H9 (cell line): ENCODE results near the gene FAM47A. TPM values are rescaled to one million over a fixed set of nuclear protein-coding genes. Genes with fewer than 3 reads are reported as not detected.

Experiments used
- DNase-seq: peaks from one replicate; pipeline ENCODE4 v3.0.0-alpha.2; 2017
- H2AFZ ChIP-seq: one replicate; pipeline ENCODE4 v1.6.1; 2013; ENCODE audit warnings: mild to moderate bottlenecking, low read length, control low read depth, moderate library complexity
- H2AK5ac ChIP-seq: 2 replicates; pipeline ENCODE4 v1.6.1; 2013; ENCODE audit warnings: low read length, control low read depth, mixed read lengths; ENCODE audit not compliant: insufficient read length
- H2BK120ac ChIP-seq: one replicate; pipeline ENCODE4 v1.6.1; 2013; ENCODE audit warnings: low read depth, mild to moderate bottlenecking, low read length, control low read depth, inconsistent platforms; ENCODE audit not compliant: poor library complexity, severe bottlenecking
- H2BK12ac ChIP-seq: 2 replicates; pipeline ENCODE4 v1.6.1; 2013; ENCODE audit warnings: low read length, control low read depth, mixed read lengths, low read depth; ENCODE audit not compliant: insufficient read length
- H2BK15ac ChIP-seq: 2 replicates; pipeline ENCODE4 v1.6.1; 2013; ENCODE audit warnings: low read depth, low read length, control low read depth
- H2BK20ac ChIP-seq: one replicate; pipeline ENCODE4 v1.6.1; 2013; ENCODE audit warnings: low read depth, mild to moderate bottlenecking, low read length, control low read depth, inconsistent platforms; ENCODE audit not compliant: poor library complexity, severe bottlenecking
- H2BK5ac ChIP-seq: 2 replicates; pipeline ENCODE4 v1.6.1; 2013; ENCODE audit warnings: low read length, control low read depth, mixed read lengths; ENCODE audit not compliant: insufficient read length
- H3K14ac ChIP-seq: 2 replicates; pipeline ENCODE4 v1.6.1; 2013; ENCODE audit warnings: low read length, control low read depth; ENCODE audit not compliant: insufficient read depth
- H3K18ac ChIP-seq: 2 replicates; pipeline ENCODE4 v1.6.1; 2013; ENCODE audit warnings: low read depth, mild to moderate bottlenecking, mixed read lengths, low read length, control low read depth; ENCODE audit not compliant: insufficient read length
- H3K23ac ChIP-seq: 2 replicates; pipeline ENCODE4 v1.6.1; 2013; ENCODE audit warnings: low read length, control low read depth, mixed read lengths, low read depth; ENCODE audit not compliant: insufficient read length
- H3K23me2 ChIP-seq: 2 replicates; pipeline ENCODE4 v1.6.1; 2013; ENCODE audit warnings: low read depth, mild to moderate bottlenecking, mixed read lengths, low read length, control low read depth; ENCODE audit not compliant: insufficient read length, poor library complexity, severe bottlenecking
- H3K27ac ChIP-seq: 2 replicates; pipeline ENCODE4 v1.5.1; 2013; ENCODE audit warnings: low read length, control low read depth, mixed read lengths, low read depth; ENCODE audit not compliant: insufficient read length
- H3K27me3 ChIP-seq: 2 replicates; pipeline ENCODE4 v1.6.1; 2013; ENCODE audit warnings: low read length, control low read depth, inconsistent platforms; ENCODE audit not compliant: insufficient read depth
- H3K4ac ChIP-seq: 2 replicates; pipeline ENCODE4 v1.6.1; 2013; ENCODE audit warnings: low read depth, mild to moderate bottlenecking, control low read depth, inconsistent platforms, low read length, moderate library complexity
- H3K4me1 ChIP-seq: 2 replicates; pipeline ENCODE4 v1.6.1; 2013; ENCODE audit warnings: low read length, control low read depth, inconsistent platforms; ENCODE audit not compliant: insufficient read depth
- H3K4me2 ChIP-seq: 2 replicates; pipeline ENCODE4 v1.6.1; 2013; ENCODE audit warnings: low read length, control low read depth, mixed read lengths; ENCODE audit not compliant: insufficient read length, insufficient read depth
- H3K56ac ChIP-seq: 2 replicates; pipeline ENCODE4 v1.6.1; 2013; ENCODE audit warnings: low read depth, mild to moderate bottlenecking, mixed read lengths, low read length, control low read depth; ENCODE audit not compliant: insufficient read length
- H3K79me1 ChIP-seq: 2 replicates; pipeline ENCODE4 v1.6.1; 2013; ENCODE audit warnings: low read depth, mild to moderate bottlenecking, moderate library complexity, low read length, control low read depth, inconsistent platforms; ENCODE audit not compliant: insufficient read depth, poor library complexity, severe bottlenecking
- H3K79me2 ChIP-seq: 2 replicates; pipeline ENCODE4 v1.6.1; 2013; ENCODE audit warnings: low read length, control low read depth, inconsistent platforms; ENCODE audit not compliant: insufficient read depth
- H3K9ac ChIP-seq: 2 replicates; pipeline ENCODE4 v1.6.1; 2013; ENCODE audit warnings: low read length, control low read depth, mixed read lengths; ENCODE audit not compliant: insufficient read length; ENCODE audit errors: extremely low read depth
- H3K9me3 ChIP-seq: one replicate; pipeline ENCODE4 v1.6.1; 2013; ENCODE audit warnings: low read depth, low read length, inconsistent platforms; ENCODE audit not compliant: control insufficient read depth
- H3T11ph ChIP-seq: one replicate; pipeline ENCODE4 v1.6.1; 2013; ENCODE audit warnings: mild to moderate bottlenecking, low read length, control low read depth, inconsistent platforms
- H4K20me1 ChIP-seq: one replicate; pipeline ENCODE4 v1.6.1; 2013; ENCODE audit not compliant: control insufficient read depth, insufficient read length, insufficient read depth
- H4K5ac ChIP-seq: 2 replicates; pipeline ENCODE4 v1.6.1; 2013; ENCODE audit warnings: low read depth, mild to moderate bottlenecking, mixed read lengths, low read length, control low read depth; ENCODE audit not compliant: insufficient read length
- H4K8ac ChIP-seq: replicated peaks from 2 replicates; pipeline ENCODE4 v1.6.1; 2013; ENCODE audit warnings: low read length, control low read depth, mixed read lengths, low read depth; ENCODE audit not compliant: insufficient read length
- H4K91ac ChIP-seq: 2 replicates; pipeline ENCODE4 v1.6.1; 2013; ENCODE audit warnings: low read depth, mild to moderate bottlenecking, moderate library complexity, mixed read lengths, low read length, control low read depth; ENCODE audit not compliant: insufficient read length
- H3K27ac Mint-ChIP-seq, 3 experiments: 2 replicates in 2 of 3; 3 replicates in 1 of 3; pipeline ENCODE4 v1.8.0; 2020 to 2021; ENCODE audit warnings: mixed read lengths in 3 of 3, mild to moderate bottlenecking in 1 of 3, moderate library complexity in 1 of 3
- H3K27me3 Mint-ChIP-seq: 2 replicates; pipeline ENCODE4 v1.8.0; 2021; ENCODE audit warnings: low read depth, mild to moderate bottlenecking, moderate library complexity, mixed read lengths
- H3K36me3 Mint-ChIP-seq, 3 experiments: 2 replicates in 2 of 3; 3 replicates in 1 of 3; pipeline ENCODE4 v1.8.0; 2020 to 2021; ENCODE audit warnings: low read depth in 3 of 3, mixed read lengths in 3 of 3; ENCODE audit not compliant: insufficient read depth in 1 of 3
- H3K4me1 Mint-ChIP-seq, 2 experiments: 2 replicates each; pipeline ENCODE4 v1.8.0; 2020; ENCODE audit warnings: mixed read lengths in 2 of 2
- H3K4me3 Mint-ChIP-seq, 2 experiments: 2 replicates in 1 of 2; 3 replicates in 1 of 2; pipeline ENCODE4 v1.8.0; 2020 to 2021; ENCODE audit warnings: mild to moderate bottlenecking in 2 of 2, mixed read lengths in 2 of 2, moderate library complexity in 1 of 2
- H3K9me3 Mint-ChIP-seq, 2 experiments: 2 replicates in 1 of 2; 3 replicates in 1 of 2; pipeline ENCODE4 v1.8.0; 2020; ENCODE audit warnings: mild to moderate bottlenecking in 2 of 2, mixed read lengths in 2 of 2, moderate library complexity in 1 of 2
- WGBS: extraction: QIAGEN DNeasy Blood & Tissue Kit; methylation state at CpG from one replicate; pipeline ENCODE4 v1.1.7; 2013; ENCODE audit warnings: missing lambda C conversion rate, low lambda C conversion rate, mixed read lengths; ENCODE audit not compliant: insufficient read length; ENCODE audit errors: extremely low coverage; 5-methylcytosine and 5-hydroxymethylcytosine counted together
- total RNA-seq: library from RNA; stranded (reverse); gene quantifications from 2 replicates; pipeline ENCODE4 v1.2.1, GENCODE V29; 2021
- TF ChIP-seq, protein P1 (sequence below): fragments of 200-600 bp; sonication (generic); conservative IDR thresholded peaks from 3 replicates; pipeline ENCODE4 v1.8.0; 2021; ENCODE audit warnings: antibody characterized with exemption, mild to moderate bottlenecking

The FAM47A gene
- total RNA-seq, 1 experiment from 2014 or later: not detected

DNA sequence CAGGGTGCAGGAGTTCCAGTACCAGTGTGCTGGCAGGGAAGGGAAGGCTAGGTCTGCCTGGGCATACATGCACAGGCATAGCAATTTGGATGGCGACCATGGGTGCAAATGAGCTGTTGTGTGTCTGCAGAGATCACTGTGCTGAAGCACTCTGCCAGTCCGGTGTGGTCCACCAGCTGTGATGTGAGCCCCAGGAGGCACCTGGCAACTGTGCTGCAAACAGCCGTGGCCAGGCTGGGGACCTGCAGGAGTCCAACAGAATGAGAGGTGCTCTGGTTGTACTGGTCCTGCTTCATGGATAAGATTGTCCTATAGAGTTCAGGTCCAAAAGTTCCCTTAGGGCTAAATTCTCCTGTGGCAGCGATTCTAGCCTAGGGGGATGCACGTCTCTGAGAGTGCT is 6.1 kb downstream of the FAM47A start:
- H3K4me1 ChIP-seq: no peaks in the 10 kb centered on the region
- no CpG with 5 or more reads among the region's 5 CpGs for WGBS

More for the DNA sequence above, 6.1 kb downstream of the FAM47A start:
- H2BK20ac ChIP-seq: no peak overlapping the region
- Mint-ChIP-seq H3K4me1 (no peaks in the 10 kb centered on the region), H3K27ac (no peak overlapping the region), H3K9me3 (peaks cover 50 to 84% of the 10 kb centered on the region in 2 experiments), H3K4me3 (no peak overlapping the region), H3K27me3 (peaks cover 2% of the 10 kb centered on the region; the same call in 1 of the 2 replicates), H3K36me3 (peaks cover 7 to 23% (median 14%) of the 10 kb centered on the region in 3 experiments; a peak in 5 of 7 replicates)
- H2BK15ac ChIP-seq: no peak overlapping the region
- no peak overlapping the region for H2BK12ac ChIP-seq
- no peak overlapping the region for H2AFZ ChIP-seq
- H3K9ac ChIP-seq: no peak overlapping the region
- H2BK5ac ChIP-seq: no peak overlapping the region
- H4K91ac ChIP-seq: no peak overlapping the region
- no peaks in the 10 kb centered on the region for H4K20me1 ChIP-seq
- H2BK120ac ChIP-seq: no peak overlapping the region
- H3K27ac ChIP-seq: no peak overlapping the region
- H3K56ac ChIP-seq: no peak overlapping the region
- no peak overlapping the region for H3K4me2 ChIP-seq
- H3K23ac ChIP-seq: no peak overlapping the region
- no peak overlapping the region for H3K4ac ChIP-seq
- no peak overlapping the region for H3K14ac ChIP-seq
- H3K27me3 ChIP-seq: no peaks in the 10 kb centered on the region
- no peak overlapping the region for H3K18ac ChIP-seq
- no peaks in the 10 kb centered on the region for H3K9me3 ChIP-seq
- H2AK5ac ChIP-seq: no peak overlapping the region
- H3K79me1 ChIP-seq: no peaks in the 10 kb centered on the region
- DNase-seq: no peak
- TF ChIP-seq, protein P1, sequence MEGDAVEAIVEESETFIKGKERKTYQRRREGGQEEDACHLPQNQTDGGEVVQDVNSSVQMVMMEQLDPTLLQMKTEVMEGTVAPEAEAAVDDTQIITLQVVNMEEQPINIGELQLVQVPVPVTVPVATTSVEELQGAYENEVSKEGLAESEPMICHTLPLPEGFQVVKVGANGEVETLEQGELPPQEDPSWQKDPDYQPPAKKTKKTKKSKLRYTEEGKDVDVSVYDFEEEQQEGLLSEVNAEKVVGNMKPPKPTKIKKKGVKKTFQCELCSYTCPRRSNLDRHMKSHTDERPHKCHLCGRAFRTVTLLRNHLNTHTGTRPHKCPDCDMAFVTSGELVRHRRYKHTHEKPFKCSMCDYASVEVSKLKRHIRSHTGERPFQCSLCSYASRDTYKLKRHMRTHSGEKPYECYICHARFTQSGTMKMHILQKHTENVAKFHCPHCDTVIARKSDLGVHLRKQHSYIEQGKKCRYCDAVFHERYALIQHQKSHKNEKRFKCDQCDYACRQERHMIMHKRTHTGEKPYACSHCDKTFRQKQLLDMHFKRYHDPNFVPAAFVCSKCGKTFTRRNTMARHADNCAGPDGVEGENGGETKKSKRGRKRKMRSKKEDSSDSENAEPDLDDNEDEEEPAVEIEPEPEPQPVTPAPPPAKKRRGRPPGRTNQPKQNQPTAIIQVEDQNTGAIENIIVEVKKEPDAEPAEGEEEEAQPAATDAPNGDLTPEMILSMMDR: no peak
- H3K79me2 ChIP-seq: no peaks in the 10 kb centered on the region
- no peak overlapping the region for H3T11ph ChIP-seq
- H4K5ac ChIP-seq: no peak overlapping the region
- H3K23me2 ChIP-seq: no peaks in the 10 kb centered on the region
- H4K8ac ChIP-seq: no peak overlapping the region
